Fibroblast of lung (primary cell): ENCODE measurements around the gene PLA2G6. TPM values are rescaled to one million over a fixed set of nuclear protein-coding genes. Genes with fewer than 3 reads are reported as not detected.

Experiments used
- DNase-seq, 2 donors: peaks; one replicate each; pipeline versions ENCODE4 v3.0.0 to v3.0.0-alpha.2; 2010; ENCODE audit warnings: low read depth in 2 of 2
- H2AFZ ChIP-seq: 2 replicates; pipeline ENCODE4 v1.5.1; 2012; ENCODE audit warnings: low read length, control low read depth, inconsistent platforms
- H3K27ac ChIP-seq: 2 replicates; pipeline ENCODE4 v1.5.1; 2011; ENCODE audit warnings: low read length, control low read depth; ENCODE audit not compliant: insufficient read depth
- H3K27me3 ChIP-seq: 2 replicates; pipeline ENCODE4 v1.5.1; 2011; ENCODE audit warnings: mild to moderate bottlenecking, low read length; ENCODE audit not compliant: control insufficient read depth, insufficient read depth
- H3K36me3 ChIP-seq: 2 replicates; pipeline ENCODE4 v1.5.1; 2011; ENCODE audit warnings: low read length; ENCODE audit not compliant: control insufficient read depth, insufficient read depth
- H3K4me1 ChIP-seq: 2 replicates; pipeline ENCODE4 v1.5.1; 2011; ENCODE audit warnings: low read length; ENCODE audit not compliant: control insufficient read depth, insufficient read depth; ENCODE audit errors: extremely low read depth
- H3K4me2 ChIP-seq: 2 replicates; pipeline ENCODE4 v1.5.1; 2011; ENCODE audit warnings: low read length, control low read depth; ENCODE audit not compliant: insufficient read depth; ENCODE audit errors: extremely low read depth
- H3K4me3 ChIP-seq, 4 experiments: fragments of 200-600 bp in 1 of 4; sonication (generic) in 1 of 4; replicated peaks in 1 of 4; 2 replicates each; pipeline ENCODE4 v1.5.1; 2011 to 2016; ENCODE audit warnings: low read length in 4 of 4, low read depth in 3 of 4, mild to moderate bottlenecking in 3 of 4, control low read depth in 2 of 4, inconsistent platforms in 1 of 4, mixed read lengths in 1 of 4; ENCODE audit not compliant: insufficient read depth in 1 of 4; ENCODE audit errors: control extremely low read depth in 1 of 4
- H3K79me2 ChIP-seq: 2 replicates; pipeline ENCODE4 v1.5.1; 2012; ENCODE audit warnings: mild to moderate bottlenecking, low read length, inconsistent platforms; ENCODE audit not compliant: control insufficient read depth, insufficient read depth
- H3K9ac ChIP-seq: 2 replicates; pipeline ENCODE4 v1.5.1; 2011; ENCODE audit warnings: mild to moderate bottlenecking, low read length, control low read depth; ENCODE audit not compliant: insufficient read depth
- H3K9me3 ChIP-seq: 2 replicates; pipeline ENCODE4 v1.5.1; 2012; ENCODE audit warnings: low read depth, low read length; ENCODE audit not compliant: control insufficient read depth, insufficient read depth
- H4K20me1 ChIP-seq: 2 replicates; pipeline ENCODE4 v1.5.1; 2011; ENCODE audit warnings: low read length; ENCODE audit not compliant: control insufficient read depth, insufficient read depth; ENCODE audit errors: extremely low read depth
- CTCF ChIP-seq, 2 donors: IDR thresholded peaks in 1 of 2; conservative IDR thresholded peaks in 1 of 2; 1 replicate in 1 of 2; 2 replicates in 1 of 2; pipeline ENCODE4 v1.5.1; 2011 to 2012; ENCODE audit warnings: low read length in 2 of 2, control low read depth in 1 of 2, inconsistent platforms in 1 of 2, low read depth in 1 of 2, mild to moderate bottlenecking in 1 of 2
- EZH2 ChIP-seq: IDR thresholded peaks from 2 replicates; pipeline ENCODE4 v1.5.1; 2012; ENCODE audit warnings: low read length, control low read depth, mild to moderate bottlenecking; ENCODE audit errors: missing control alignments
- polyA plus RNA-seq, 2 donors: library from polyadenylated mRNA; depleted of rRNA in 1 of 2; stranded (reverse) in 1 of 2; unstranded in 1 of 2; fragments of >200 nt; gene quantifications; 2 replicates each; pipeline ENCODE4 v1.2.1, GENCODE V29; 2011 to 2012; ENCODE audit warnings: missing spikeins in 1 of 2
- total RNA-seq: library from RNA; depleted of rRNA; stranded (reverse); fragments of >200 nt; gene quantifications from 2 replicates; pipeline ENCODE4 v1.2.1, GENCODE V29; 2014

PLA2G6 gene
- total and polyA plus RNA-seq, 2 donors (not counting 1 experiment from before 2014, with no cell fraction given) = 4.8 to 29.9 TPM

GRCh38 chr22:38109371-38110001 is 72.1 kb downstream of the PLA2G6 start:
- DNase-seq = no peak
- no peak overlapping the region for H3K27ac ChIP-seq
- no peaks in the 10 kb centered on the region for H3K9me3 ChIP-seq
- no peak overlapping the region for H3K4me2 ChIP-seq
- H3K4me1 ChIP-seq = no peaks in the 10 kb centered on the region
- H4K20me1 ChIP-seq = no peaks in the 10 kb centered on the region
- no peak overlapping the region for H2AFZ ChIP-seq
- no peaks in the 10 kb centered on the region for H3K79me2 ChIP-seq
- no peak overlapping the region for H3K4me3 ChIP-seq
- H3K36me3 ChIP-seq = no peaks in the 10 kb centered on the region
- H3K27me3 ChIP-seq = no peaks in the 10 kb centered on the region
- TF ChIP-seq CTCF (conservative IDR thresholded peaks at IDR 0.05 in 1 of 2, IDR thresholded peaks at IDR 0.05 in 1 of 2; ENCODE audit: low read depth in 1 of 2, low read length in 2 of 2) (no peak), EZH2 (no peak)
- H3K9ac ChIP-seq = no peak overlapping the region

GRCh38 chr22:38108561-38109319 is 72.9 kb downstream of the PLA2G6 start:
- DNase-seq = no peak
- no peak overlapping the region for H2AFZ ChIP-seq
- H3K4me3 ChIP-seq = no peak overlapping the region
- no peak overlapping the region for H3K9ac ChIP-seq
- no peaks in the 10 kb centered on the region for H3K9me3 ChIP-seq
- no peak overlapping the region for H3K4me2 ChIP-seq
- H3K27ac ChIP-seq = no peak overlapping the region
- H3K79me2 ChIP-seq = no peaks in the 10 kb centered on the region
- TF ChIP-seq EZH2 (no peak), CTCF (conservative IDR thresholded peaks at IDR 0.05 in 1 of 2, IDR thresholded peaks at IDR 0.05 in 1 of 2; ENCODE audit: low read depth in 1 of 2, low read length in 2 of 2) (no peak)
- no peaks in the 10 kb centered on the region for H3K4me1 ChIP-seq
- H4K20me1 ChIP-seq = no peaks in the 10 kb centered on the region
- no peaks in the 10 kb centered on the region for H3K27me3 ChIP-seq
- H3K36me3 ChIP-seq = no peaks in the 10 kb centered on the region

- no peak for TF ChIP-seq CTCF (conservative IDR thresholded peaks at IDR 0.05 in 1 of 2, IDR thresholded peaks at IDR 0.05 in 1 of 2; ENCODE audit: low read depth in 1 of 2, low read length in 2 of 2)
- TF ChIP-seq EZH2 = no peak
- no peaks in the 10 kb centered on the region for H3K9me3 ChIP-seq
- no peaks in the 10 kb centered on the region for H3K4me1 ChIP-seq
- H3K79me2 ChIP-seq = no peaks in the 10 kb centered on the region
- no peaks in the 10 kb centered on the region for H3K36me3 ChIP-seq
- H3K27me3 ChIP-seq = no peaks in the 10 kb centered on the region
- no peak for DNase-seq
- H2AFZ ChIP-seq = no peak overlapping the region
- H3K27ac ChIP-seq = no peak overlapping the region
- no peaks in the 10 kb centered on the region for H4K20me1 ChIP-seq
- no peak overlapping the region for H3K9ac ChIP-seq
- no peak overlapping the region for H3K4me3 ChIP-seq
- H3K4me2 ChIP-seq = no peak overlapping the region
Measured at GRCh38 chr22:38107692-38108515, 73.7 kb downstream of the PLA2G6 start.
